Upper lobe of left lung (tissue), 4 donors: Measurements from ENCODE around the gene TCEAL3.

Experiments
- EP300 ChIP-seq, 4 donors: sonication (generic); formaldehyde crosslinking; IDR thresholded peaks; one replicate each; pipeline ENCODE4 v1.5.1; 2017; ENCODE audit warnings: antibody characterized with exemption in 4 of 4, control low read depth in 2 of 4
- POLR2A ChIP-seq, 4 donors: fragments of 450-650 bp; IDR thresholded peaks; one replicate each; pipeline ENCODE4 v1.5.1; 2016 to 2017; ENCODE audit warnings: antibody characterized with exemption in 4 of 4, mild to moderate bottlenecking in 2 of 4
- POLR2AphosphoS5 ChIP-seq, 2 donors: sonication (generic); formaldehyde crosslinking; IDR thresholded peaks; one replicate each; pipeline ENCODE4 v1.5.1; 2017; ENCODE audit warnings: antibody characterized with exemption in 2 of 2
- TF ChIP-seq, protein P1 (sequence below), 6 experiments: fragments of 450-650 bp in 4 of 6; fragments of 200-600 bp in 2 of 6; sonication (generic) in 2 of 6; IDR thresholded peaks; one replicate each; pipeline ENCODE4 v1.5.1; 2016 to 2019; ENCODE audit warnings: antibody characterized with exemption in 6 of 6

DNA sequence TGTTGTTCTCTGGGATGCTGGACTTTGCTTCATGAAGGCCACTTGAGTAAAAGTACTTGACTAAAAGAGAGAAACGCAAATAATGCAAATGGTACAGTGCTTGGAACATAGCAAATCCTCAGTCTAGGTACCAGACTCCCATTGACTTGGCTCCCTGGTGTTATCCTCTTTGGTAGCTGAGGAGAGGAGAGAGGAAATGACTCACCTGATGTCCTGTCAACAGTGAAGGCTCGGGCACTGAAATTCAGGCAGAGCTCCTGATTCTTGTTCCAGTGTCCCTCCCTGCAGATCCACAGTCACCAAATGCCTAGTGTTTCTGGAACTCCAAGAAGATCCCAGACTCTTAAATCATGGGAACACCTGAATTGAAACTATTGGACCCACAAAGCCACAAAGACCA lies 45.0 kb upstream of the TCEAL3 start:
- TF ChIP-seq, protein P1, sequence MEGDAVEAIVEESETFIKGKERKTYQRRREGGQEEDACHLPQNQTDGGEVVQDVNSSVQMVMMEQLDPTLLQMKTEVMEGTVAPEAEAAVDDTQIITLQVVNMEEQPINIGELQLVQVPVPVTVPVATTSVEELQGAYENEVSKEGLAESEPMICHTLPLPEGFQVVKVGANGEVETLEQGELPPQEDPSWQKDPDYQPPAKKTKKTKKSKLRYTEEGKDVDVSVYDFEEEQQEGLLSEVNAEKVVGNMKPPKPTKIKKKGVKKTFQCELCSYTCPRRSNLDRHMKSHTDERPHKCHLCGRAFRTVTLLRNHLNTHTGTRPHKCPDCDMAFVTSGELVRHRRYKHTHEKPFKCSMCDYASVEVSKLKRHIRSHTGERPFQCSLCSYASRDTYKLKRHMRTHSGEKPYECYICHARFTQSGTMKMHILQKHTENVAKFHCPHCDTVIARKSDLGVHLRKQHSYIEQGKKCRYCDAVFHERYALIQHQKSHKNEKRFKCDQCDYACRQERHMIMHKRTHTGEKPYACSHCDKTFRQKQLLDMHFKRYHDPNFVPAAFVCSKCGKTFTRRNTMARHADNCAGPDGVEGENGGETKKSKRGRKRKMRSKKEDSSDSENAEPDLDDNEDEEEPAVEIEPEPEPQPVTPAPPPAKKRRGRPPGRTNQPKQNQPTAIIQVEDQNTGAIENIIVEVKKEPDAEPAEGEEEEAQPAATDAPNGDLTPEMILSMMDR (IDR thresholded peaks at IDR 0.05): no peak
- no peak for TF ChIP-seq POLR2A (IDR thresholded peaks at IDR 0.05)
- TF ChIP-seq POLR2AphosphoS5 (IDR thresholded peaks at IDR 0.05): no peak
- TF ChIP-seq EP300 (IDR thresholded peaks at IDR 0.05): no peak
